Measurements from ENCODE around the gene TAT.
"Not testable (repeated sequence)": the region's sequence is repeated elsewhere in the genome, so short reads cannot be mapped to it uniquely, and the experiment has no call there.

The TAT gene

GRCh38 chr16:71584543-71585317 lies 7.8 kb upstream of the TAT start:
- no peak for DNase-seq

- not testable (repeated sequence) for DNase-seq
Observed at GRCh38 chr16:71582553-71582848, 5.6 kb upstream of the TAT start.

GRCh38 chr16:71574702-71575101 lies 2.2 kb downstream of the TAT start:
- no peak for DNase-seq

GRCh38 chr16:71573387-71574094 lies 3.4 kb downstream of the TAT start:
- DNase-seq, result no peak

- DNase-seq, result no peak
Observed at GRCh38 chr16:71572497-71573116, 4.3 kb downstream of the TAT start.

GRCh38 chr16:71570144-71570543 lies 6.7 kb downstream of the TAT start:
- no peak for DNase-seq

- no peak for DNase-seq
Observed at GRCh38 chr16:71569621-71570020, 7.3 kb downstream of the TAT start.

GRCh38 chr16:71568551-71568950 lies 8.3 kb downstream of the TAT start:
- no peak for DNase-seq

- DNase-seq, result no peak
Observed at GRCh38 chr16:71567931-71568330, 9.0 kb downstream of the TAT start.

- no peak for DNase-seq
Observed at GRCh38 chr16:71565812-71566700, 10.8 kb downstream of the TAT start.

- DNase-seq, result no peak
Observed at GRCh38 chr16:71564335-71564967, 12.4 kb downstream of the TAT start.

GRCh38 chr16:71562552-71562951 lies 14.3 kb downstream of the TAT start:
- DNase-seq, result no peak

- not testable (repeated sequence) for DNase-seq
Observed at GRCh38 chr16:71561886-71562285, 15.0 kb downstream of the TAT start.

GRCh38 chr16:71559855-71560254 lies 17.0 kb downstream of the TAT start:
- no peak for DNase-seq

- no peak for DNase-seq
Observed at GRCh38 chr16:71557954-71558582, 18.8 kb downstream of the TAT start.

GRCh38 chr16:71557299-71557698 lies 19.6 kb downstream of the TAT start:
- no peak for DNase-seq

GRCh38 chr16:71555230-71555891 lies 21.5 kb downstream of the TAT start:
- no peak for DNase-seq

GRCh38 chr16:71552698-71553503 lies 24.0 kb downstream of the TAT start:
- no peak for DNase-seq

- DNase-seq, result no peak
Observed at GRCh38 chr16:71547168-71547567, 29.7 kb downstream of the TAT start.

GRCh38 chr16:71542377-71542776 lies 34.5 kb downstream of the TAT start:
- no peak for DNase-seq

GRCh38 chr16:71537643-71538042 lies 39.2 kb downstream of the TAT start:
- DNase-seq, result no peak
